Astrocyte (in vitro differentiated cells and primary cell): Measurements from ENCODE around the gene KHK. TPM values are rescaled to one million over a fixed set of nuclear protein-coding genes. Genes with fewer than 3 reads are reported as not detected.

Experiments used
- DNase-seq: peaks from one replicate; pipeline ENCODE4 v3.0.0-alpha.2; 2010; ENCODE audit warnings: low read depth
- FAIRE-seq: peaks from 2 replicates; lab custom pipeline; 2011; peaks lifted over from hg19 to GRCh38; lab: Jason Lieb, UNC
- H2AFZ ChIP-seq: 2 replicates; pipeline ENCODE4 v1.6.0; 2012; ENCODE audit warnings: low read depth, low read length, inconsistent platforms
- H3K27ac ChIP-seq: 2 replicates; pipeline ENCODE4 v1.5.1; 2011; ENCODE audit warnings: low read depth, low read length, inconsistent platforms
- H3K27me3 ChIP-seq: 2 replicates; pipeline ENCODE4 v1.6.0; 2011; ENCODE audit warnings: low read length, inconsistent platforms; ENCODE audit not compliant: insufficient read depth
- H3K36me3 ChIP-seq: 2 replicates; pipeline ENCODE4 v1.5.1; 2011; ENCODE audit warnings: low read length, inconsistent platforms; ENCODE audit not compliant: insufficient read depth
- H3K4me1 ChIP-seq: 2 replicates; pipeline ENCODE4 v1.5.1; 2011; ENCODE audit warnings: low read length, inconsistent platforms; ENCODE audit not compliant: insufficient read depth
- H3K4me2 ChIP-seq: 2 replicates; pipeline ENCODE4 v1.6.0; 2012; ENCODE audit warnings: low read length, inconsistent platforms
- H3K4me3 ChIP-seq: 2 replicates; pipeline ENCODE4 v1.5.1; 2011; ENCODE audit warnings: low read depth, mild to moderate bottlenecking, low read length, inconsistent platforms; ENCODE audit not compliant: insufficient read depth
- H3K79me2 ChIP-seq: 2 replicates; pipeline ENCODE4 v1.6.0; 2012; ENCODE audit warnings: mild to moderate bottlenecking, low read length, inconsistent platforms; ENCODE audit not compliant: insufficient read depth
- H3K9ac ChIP-seq: 2 replicates; pipeline ENCODE4 v1.6.0; 2012; ENCODE audit warnings: mild to moderate bottlenecking, low read length, inconsistent platforms
- H3K9me3 ChIP-seq: 2 replicates; pipeline ENCODE4 v1.5.1; 2012; ENCODE audit warnings: low read depth, mild to moderate bottlenecking, low read length, inconsistent platforms; ENCODE audit not compliant: insufficient read depth
- H4K20me1 ChIP-seq: 2 replicates; pipeline ENCODE4 v1.6.0; 2012; ENCODE audit warnings: low read length, inconsistent platforms; ENCODE audit not compliant: insufficient read depth
- H3K27ac Mint-ChIP-seq: one replicate; pipeline ENCODE4 v1.8.0; 2021; ENCODE audit warnings: mild to moderate bottlenecking, mixed read lengths; ENCODE audit not compliant: unreplicated experiment
- H3K27me3 Mint-ChIP-seq: one replicate; pipeline ENCODE4 v1.8.0; 2021; ENCODE audit warnings: low read depth, mixed read lengths; ENCODE audit not compliant: unreplicated experiment
- H3K36me3 Mint-ChIP-seq: one replicate; pipeline ENCODE4 v1.8.0; 2021; ENCODE audit warnings: low read depth, mixed read lengths; ENCODE audit not compliant: unreplicated experiment
- H3K4me1 Mint-ChIP-seq: one replicate; pipeline ENCODE4 v1.8.0; 2021; ENCODE audit warnings: low read depth, mixed read lengths; ENCODE audit not compliant: unreplicated experiment
- H3K4me3 Mint-ChIP-seq: one replicate; pipeline ENCODE4 v1.8.0; 2021; ENCODE audit warnings: mild to moderate bottlenecking, moderate library complexity, mixed read lengths; ENCODE audit not compliant: unreplicated experiment
- H3K9me3 Mint-ChIP-seq: one replicate; pipeline ENCODE4 v1.8.0; 2021; ENCODE audit warnings: mild to moderate bottlenecking, mixed read lengths; ENCODE audit not compliant: unreplicated experiment
- CTCF ChIP-seq: IDR thresholded peaks from 2 replicates; pipeline ENCODE4 v1.5.1; 2011; ENCODE audit warnings: low read depth, mild to moderate bottlenecking, inconsistent platforms, low read length, moderate library complexity; ENCODE audit not compliant: insufficient read depth
- EZH2 ChIP-seq: IDR thresholded peaks from 2 replicates; pipeline ENCODE4 v1.6.1; 2012; ENCODE audit warnings: mild to moderate bottlenecking, low read length, inconsistent platforms; ENCODE audit not compliant: insufficient read depth
- total RNA-seq: library from RNA; stranded (reverse); gene quantifications from 2 replicates; pipeline ENCODE4 v1.2.1, GENCODE V29; 2021

The KHK gene
- total RNA-seq, 1 donor from 2014 or later: 0.95 TPM

DNA sequence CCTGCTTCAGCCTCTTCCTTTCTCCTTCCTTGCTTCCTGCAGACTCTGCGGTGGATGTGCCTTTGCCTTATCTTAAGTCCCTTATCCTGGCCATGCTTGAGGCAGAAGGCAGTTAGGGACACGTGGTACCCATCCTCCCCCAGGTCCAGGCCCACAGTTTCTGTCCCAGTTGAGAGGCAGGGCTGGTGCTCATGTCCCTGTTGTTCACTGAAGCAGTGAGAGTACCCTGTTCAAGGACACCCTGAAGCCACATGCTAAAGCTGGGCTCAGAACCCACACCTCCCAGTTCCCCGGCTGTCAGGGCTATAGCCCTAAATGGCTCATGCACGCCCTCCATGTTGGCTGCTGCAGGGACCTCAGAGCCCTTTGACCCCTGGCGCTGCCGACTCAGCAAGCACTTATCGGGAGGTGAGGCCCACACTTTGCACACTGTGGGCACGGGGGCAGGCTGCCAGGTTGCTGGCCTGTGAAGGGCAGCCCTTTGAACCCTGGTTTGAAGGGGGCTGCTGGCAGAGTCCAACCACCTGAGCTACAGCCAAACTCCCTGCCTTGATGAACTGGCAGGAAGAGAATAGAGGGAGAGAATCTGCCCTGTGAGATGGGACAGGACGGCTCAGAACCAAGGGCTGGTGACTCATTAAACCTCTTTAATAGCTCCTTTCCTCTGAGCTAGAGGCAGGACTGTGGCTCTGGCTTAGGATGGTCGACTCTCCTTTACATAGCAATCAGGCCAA lies 6.3 kb downstream of the KHK start:
- Mint-ChIP-seq H3K27me3 (peaks cover 18% of the 10 kb centered on the region), H3K9me3 (peaks cover 2% of the 10 kb centered on the region), H3K27ac (no peak overlapping the region), H3K36me3 (no peaks in the 10 kb centered on the region), H3K4me1 (no peaks in the 10 kb centered on the region), H3K4me3 (no peak overlapping the region)
- FAIRE-seq (no peak), DNase-seq (no peak)
- Histone ChIP-seq H3K9me3 (no peaks in the 10 kb centered on the region), H3K4me3 (no peak overlapping the region), H3K79me2 (no peaks in the 10 kb centered on the region), H3K9ac (no peak overlapping the region), H3K36me3 (no peaks in the 10 kb centered on the region), H3K27ac (no peak overlapping the region), H3K27me3 (no peaks in the 10 kb centered on the region), H2AFZ (no peak overlapping the region), H3K4me1 (no peaks in the 10 kb centered on the region), H3K4me2 (no peak overlapping the region), H4K20me1 (no peaks in the 10 kb centered on the region)
- TF ChIP-seq EZH2: no peak
- no peak for TF ChIP-seq CTCF

DNA sequence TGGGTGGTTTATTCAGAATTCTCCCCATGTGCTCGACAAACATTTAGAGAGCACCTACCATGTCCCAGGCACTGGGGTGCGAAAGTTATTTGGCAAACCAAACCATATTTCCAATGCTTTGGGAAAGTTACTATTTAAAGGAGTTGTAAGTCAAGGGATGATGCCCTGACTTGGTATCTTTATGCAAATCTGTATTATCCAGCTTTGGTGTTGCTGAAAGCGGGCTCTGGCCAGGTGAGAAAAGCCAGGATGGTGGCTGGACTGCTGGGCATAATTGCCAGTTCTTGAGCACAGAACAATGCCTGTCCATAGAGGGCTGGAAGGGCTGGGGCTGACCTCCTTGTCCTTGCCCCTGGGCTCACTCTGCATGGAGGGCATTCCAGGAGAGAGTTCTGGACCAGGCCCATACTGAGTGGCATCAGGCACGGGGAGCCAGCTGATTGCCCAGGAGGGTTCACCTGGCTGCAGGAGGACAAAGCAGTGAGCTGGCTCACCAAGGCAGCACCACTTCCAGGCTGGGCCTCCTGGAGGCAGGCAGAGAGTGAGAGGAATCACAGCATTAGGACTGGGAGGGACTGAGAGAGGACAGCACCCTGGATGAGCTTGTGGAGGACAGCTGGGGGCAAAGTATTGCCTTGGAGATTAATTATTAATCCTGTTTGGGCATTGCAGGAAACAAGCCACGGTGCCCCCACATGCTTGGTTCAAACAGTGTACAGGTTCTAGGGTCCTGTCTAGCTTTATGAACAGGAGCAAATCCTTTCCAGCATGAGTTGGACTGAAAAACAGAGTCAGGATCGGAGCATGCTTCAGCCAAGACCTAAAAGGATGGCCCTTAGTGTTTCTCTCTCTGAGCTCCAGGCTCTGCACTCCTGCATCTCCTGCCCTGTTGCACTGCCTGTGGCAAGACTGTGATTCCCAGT lies 7.1 kb downstream of the KHK start:
- Mint-ChIP-seq H3K27me3 (peaks cover 13% of the 10 kb centered on the region), H3K27ac (no peak overlapping the region), H3K4me1 (no peaks in the 10 kb centered on the region), H3K9me3 (peaks cover 2% of the 10 kb centered on the region), H3K36me3 (no peaks in the 10 kb centered on the region), H3K4me3 (no peak overlapping the region)
- Histone ChIP-seq H3K36me3 (no peaks in the 10 kb centered on the region), H3K9ac (no peak overlapping the region), H4K20me1 (no peaks in the 10 kb centered on the region), H3K4me1 (no peaks in the 10 kb centered on the region), H2AFZ (no peak overlapping the region), H3K9me3 (no peaks in the 10 kb centered on the region), H3K27me3 (no peaks in the 10 kb centered on the region), H3K79me2 (no peaks in the 10 kb centered on the region), H3K27ac (no peak overlapping the region), H3K4me3 (no peak overlapping the region), H3K4me2 (no peak overlapping the region)
- DNase-seq: no peak
- FAIRE-seq: no peak
- TF ChIP-seq EZH2: no peak
- no peak for TF ChIP-seq CTCF
